ENCODE results near the gene LSM14B. TPM values are rescaled to one million over a fixed set of nuclear protein-coding genes. Genes with fewer than 3 reads are reported as not detected.

Gene LSM14B
- total RNA-seq, 1 donor from 2014 or later: 36.8 TPM

Other genes starting within 250 kb of the LSM14B start
- gene TAF4, start 56.6 kb upstream of the LSM14B start, total RNA-seq: 17.6 TPM
- gene PSMA7, start 20.9 kb downstream of the LSM14B start, total RNA-seq: 223 TPM
- 17.8 TPM for gene SS18L1, start 21.3 kb downstream of the LSM14B start, total RNA-seq
- gene MTG2, start 60.6 kb downstream of the LSM14B start, total RNA-seq: 27.1 TPM
- not detected for gene HRH3, start 97.8 kb downstream of the LSM14B start, total RNA-seq
- 56.0 TPM for gene OSBPL2, start 116.0 kb downstream of the LSM14B start, total RNA-seq
- 63.9 TPM for gene ADRM1, start 180.5 kb downstream of the LSM14B start, total RNA-seq
- gene LAMA5, start 244.8 kb downstream of the LSM14B start, total RNA-seq: 282 TPM

All from lower lobe of right lung (tissue), 1 donor.